B cell (primary cell): ENCODE data around the gene HOXA3. TPM values are rescaled to one million over a fixed set of nuclear protein-coding genes. Genes with fewer than 3 reads are reported as not detected.

ENCODE experiments used
- ATAC-seq: fragments of 200-7000 bp; cut with Tn5 transposase; one replicate; pipeline ENCODE4 v1.10.0; 2021; ENCODE audit warnings: low read depth, mild to moderate bottlenecking, moderate number of reproducible peaks, moderate library complexity
- CTCF ChIA-PET: fragments of 350-600 bp; sonication (Branson Sonifier 250); formaldehyde crosslinking; loops from one replicate; lab custom pipeline; 2021; ENCODE audit warnings: antibody characterized with exemption, inconsistent platforms; lab: Charles Lee
- POLR2A ChIA-PET: fragments of 350-600 bp; sonication (Branson Sonifier 250); formaldehyde crosslinking; loops from one replicate; lab custom pipeline; 2021; ENCODE audit warnings: antibody characterized with exemption; lab: Charles Lee
- DNase-seq: peaks from one replicate; pipeline ENCODE4 v3.0.0; 2013
- H2AFZ ChIP-seq: 2 replicates; pipeline ENCODE4 v1.6.1; 2012; ENCODE audit warnings: mild to moderate bottlenecking, low read depth, low read length; ENCODE audit not compliant: insufficient read depth, poor library complexity, severe bottlenecking
- H3K27ac ChIP-seq, 2 donors: 1 replicate in 1 of 2; 2 replicates in 1 of 2; pipeline ENCODE4 v1.5.1; 2012 to 2013; ENCODE audit warnings: low read length in 2 of 2, mild to moderate bottlenecking in 2 of 2, moderate library complexity in 1 of 2
- H3K27me3 ChIP-seq, 4 experiments: fragments of 200-600 bp in 1 of 4; sonication (generic) in 1 of 4; replicated peaks in 1 of 4; 1 replicate in 2 of 4; 2 replicates in 2 of 4; pipeline versions ENCODE4 v1.6.1 to v1.7.0; 2013 to 2016; ENCODE audit warnings: low read length in 3 of 4, mild to moderate bottlenecking in 2 of 4, mixed read lengths in 1 of 4, moderate library complexity in 1 of 4; ENCODE audit not compliant: insufficient read depth in 4 of 4, control insufficient read depth in 3 of 4; ENCODE audit errors: control extremely low read depth in 1 of 4
- H3K36me3 ChIP-seq, 2 experiments: replicated peaks in 1 of 2; 1 replicate in 1 of 2; 2 replicates in 1 of 2; pipeline versions ENCODE4 v1.6.1 to v1.7.1; 2013; ENCODE audit warnings: low read length in 1 of 2; ENCODE audit not compliant: insufficient read depth in 2 of 2, control insufficient read depth in 1 of 2; ENCODE audit errors: control extremely low read depth in 1 of 2, extremely low read depth in 1 of 2
- H3K4me1 ChIP-seq, 2 donors: fragments of 200-600 bp in 1 of 2; sonication (generic) in 1 of 2; 1 replicate in 1 of 2; 2 replicates in 1 of 2; pipeline versions ENCODE4 v1.5.1 to v1.6.1; 2013 to 2017; ENCODE audit warnings: low read length in 2 of 2; ENCODE audit not compliant: control insufficient read depth in 2 of 2, insufficient read depth in 2 of 2
- H3K4me2 ChIP-seq: replicated peaks from 2 replicates; pipeline ENCODE3; 2012; ENCODE audit warnings: mild to moderate bottlenecking, low read depth, low read length; ENCODE audit not compliant: poor library complexity, severe bottlenecking
- H3K4me3 ChIP-seq, 5 experiments: fragments of 200-600 bp in 1 of 5; sonication (generic) in 1 of 5; 1 replicate in 3 of 5; 2 replicates in 2 of 5; pipeline versions ENCODE4 v1.5.1 to v1.7.0; 2011 to 2016; ENCODE audit warnings: low read length in 4 of 5, mild to moderate bottlenecking in 4 of 5, low read depth in 2 of 5, control low read depth in 1 of 5, moderate library complexity in 1 of 5; ENCODE audit not compliant: insufficient read depth in 1 of 5; ENCODE audit errors: control extremely low read depth in 1 of 5, extremely low read depth in 1 of 5
- H3K79me2 ChIP-seq: fragments of 200-600 bp; sonication (generic); one replicate; pipeline ENCODE4 v1.6.0; 2016; ENCODE audit warnings: low read length; ENCODE audit not compliant: control insufficient read depth, insufficient read depth
- H3K9ac ChIP-seq: fragments of 200-600 bp; sonication (generic); 2 replicates; pipeline ENCODE4 v1.6.1; 2017; ENCODE audit warnings: mild to moderate bottlenecking, low read length, moderate library complexity
- H3K9me3 ChIP-seq, 3 donors: one replicate each; pipeline versions ENCODE4 v1.6.1 to v1.7.1; 2013; ENCODE audit warnings: low read length in 2 of 3; ENCODE audit not compliant: control insufficient read depth in 2 of 3, insufficient read depth in 1 of 3; ENCODE audit errors: control extremely low read depth in 1 of 3
- H4K20me1 ChIP-seq: 2 replicates; pipeline ENCODE4 v1.6.0; 2012; ENCODE audit warnings: mild to moderate bottlenecking, low read length; ENCODE audit not compliant: insufficient read depth, control insufficient read depth, poor library complexity, severe bottlenecking
- H3K27ac Mint-ChIP-seq: one replicate; pipeline ENCODE4 v1.8.0; 2021; ENCODE audit warnings: mixed read lengths
- H3K27me3 Mint-ChIP-seq: one replicate; pipeline ENCODE4 v1.8.0; 2021; ENCODE audit warnings: mixed read lengths
- H3K4me1 Mint-ChIP-seq: one replicate; pipeline ENCODE4 v1.8.0; 2021; ENCODE audit warnings: mixed read lengths
- H3K4me3 Mint-ChIP-seq: one replicate; pipeline ENCODE4 v1.8.0; 2021; ENCODE audit warnings: mixed read lengths
- H3K9me3 Mint-ChIP-seq: one replicate; pipeline ENCODE4 v1.8.0; 2022; ENCODE audit warnings: mixed read lengths; ENCODE audit not compliant: insufficient read depth
- CTCF ChIP-seq: fragments of 200-600 bp; IDR thresholded peaks from one replicate; pipeline ENCODE4 v1.8.0; 2022; ENCODE audit warnings: antibody characterized with exemption, mild to moderate bottlenecking
- EZH2 ChIP-seq: IDR thresholded peaks from 2 replicates; pipeline ENCODE4 v1.6.1; 2012; ENCODE audit warnings: borderline replicate concordance, low read depth, mild to moderate bottlenecking, moderate library complexity, low read length; ENCODE audit not compliant: insufficient read depth, poor library complexity, severe bottlenecking
- WGBS: methylation state at CpG from one replicate; pipeline ENCODE4 v1.1.5; 2013; ENCODE audit warnings: missing lambda C conversion rate; ENCODE audit not compliant: insufficient coverage; 5-methylcytosine and 5-hydroxymethylcytosine counted together
- intact Hi-C: fragments of 100-400 bp; cut with micrococcal nuclease; formaldehyde crosslinking; loops from one replicate; pipeline ENCODE4 v1.10.0; 2022
- polyA plus RNA-seq: library from polyadenylated mRNA; depleted of rRNA; stranded (reverse); fragments of >200 nt; gene quantifications from 2 replicates; pipeline ENCODE4 v1.2.3, GENCODE V29; 2012
- total RNA-seq, 2 donors: library from RNA; stranded (reverse); fragments of 120-200 nt in 1 of 2; gene quantifications; 1 replicate in 1 of 2; 2 replicates in 1 of 2; pipeline versions ENCODE4 v1.2.3 to v1.2.4, GENCODE V29; 2013 to 2022

Gene HOXA3
- total and polyA plus RNA-seq, 2 donors (not counting 1 experiment from before 2014, with no cell fraction given): 0.07 TPM; not detected in 1

GRCh38 chr7:27141137-27141922 is 11.1 kb downstream of the HOXA3 start:
- no peaks in the 10 kb centered on the region for H3K36me3 ChIP-seq
- WGBS: 92% methylated on average over 13 of the region's 18 CpGs
- peaks cover 0 to 54% (median 23%) of the 10 kb centered on the region in 4 experiments for H3K27me3 ChIP-seq
- ChIA-PET CTCF (interaction anchor here (0.6 to 0.9 kb wide), 2 partner anchors 13 to 260 kb away, joined by 3 to 4 read pairs; no protein-coding TSS in a partner anchor), POLR2A (no interaction called here)
- Mint-ChIP-seq H3K27ac (no peak overlapping the region), H3K4me1 (peaks cover 4% of the 10 kb centered on the region), H3K27me3 (peaks cover 54% of the 10 kb centered on the region), H3K9me3 (no peaks in the 10 kb centered on the region), H3K4me3 (no peak overlapping the region)
- no peak for TF ChIP-seq EZH2
- no peak for TF ChIP-seq CTCF
- H3K79me2 ChIP-seq: no peaks in the 10 kb centered on the region
- peaks cover 0 to 36% (median 0%) of the 10 kb centered on the region in 3 donors for H3K9me3 ChIP-seq
- no peak overlapping the region for H3K4me3 ChIP-seq
- peaks cover 0 to 2% of the 10 kb centered on the region in 2 donors for H3K4me1 ChIP-seq
- H4K20me1 ChIP-seq: no peaks in the 10 kb centered on the region
- no peak overlapping the region for H3K4me2 ChIP-seq
- no peak overlapping the region for H3K27ac ChIP-seq
- no peak overlapping the region for H3K9ac ChIP-seq
- H2AFZ ChIP-seq: no peak overlapping the region
- ATAC-seq: no peak
- no peak for DNase-seq
- intact Hi-C loops: no loop called here
